Measurements from ENCODE around the gene NREP.

DNA sequence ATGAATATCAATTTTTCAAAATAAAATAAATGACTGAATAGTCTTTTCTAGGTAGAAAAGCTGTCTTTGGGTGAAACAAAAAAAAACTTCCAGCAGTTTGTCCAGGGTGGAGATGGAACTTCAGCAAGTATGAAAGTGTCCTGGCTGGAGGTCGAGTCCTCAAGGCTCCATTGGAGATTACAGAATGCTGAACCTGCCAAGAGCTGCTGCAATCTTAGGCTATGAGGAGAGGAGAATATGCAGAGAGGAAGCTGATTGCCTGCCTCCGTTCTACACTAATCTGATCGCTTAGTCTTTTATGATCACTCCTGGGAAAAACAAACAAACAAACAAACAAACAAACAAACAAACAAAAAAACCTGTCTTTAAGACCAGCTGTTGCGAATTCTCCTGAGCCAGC, 50.6 kb downstream of the NREP start:
- TF ChIP-seq, protein P1, sequence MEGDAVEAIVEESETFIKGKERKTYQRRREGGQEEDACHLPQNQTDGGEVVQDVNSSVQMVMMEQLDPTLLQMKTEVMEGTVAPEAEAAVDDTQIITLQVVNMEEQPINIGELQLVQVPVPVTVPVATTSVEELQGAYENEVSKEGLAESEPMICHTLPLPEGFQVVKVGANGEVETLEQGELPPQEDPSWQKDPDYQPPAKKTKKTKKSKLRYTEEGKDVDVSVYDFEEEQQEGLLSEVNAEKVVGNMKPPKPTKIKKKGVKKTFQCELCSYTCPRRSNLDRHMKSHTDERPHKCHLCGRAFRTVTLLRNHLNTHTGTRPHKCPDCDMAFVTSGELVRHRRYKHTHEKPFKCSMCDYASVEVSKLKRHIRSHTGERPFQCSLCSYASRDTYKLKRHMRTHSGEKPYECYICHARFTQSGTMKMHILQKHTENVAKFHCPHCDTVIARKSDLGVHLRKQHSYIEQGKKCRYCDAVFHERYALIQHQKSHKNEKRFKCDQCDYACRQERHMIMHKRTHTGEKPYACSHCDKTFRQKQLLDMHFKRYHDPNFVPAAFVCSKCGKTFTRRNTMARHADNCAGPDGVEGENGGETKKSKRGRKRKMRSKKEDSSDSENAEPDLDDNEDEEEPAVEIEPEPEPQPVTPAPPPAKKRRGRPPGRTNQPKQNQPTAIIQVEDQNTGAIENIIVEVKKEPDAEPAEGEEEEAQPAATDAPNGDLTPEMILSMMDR (IDR thresholded peaks at IDR 0.05; ENCODE audit: extremely low read depth in 1 of 2, insufficient read depth in 1 of 2, low read depth in 1 of 2, low read length in 2 of 2) = no peak
- TF ChIP-seq POLR2A (IDR thresholded peaks at IDR 0.05; ENCODE audit: low read depth, low read length) = no peak
- TF ChIP-seq EZH2 (IDR thresholded peaks at IDR 0.05; ENCODE audit: borderline replicate concordance, low read depth, low read length, severe bottlenecking) = no peak
- TF ChIP-seq POLR2AphosphoS5 (IDR thresholded peaks at IDR 0.05; ENCODE audit: insufficient read depth, low read depth, low read length) = no peak

All from endothelial cell of umbilical vein (primary cell).